Panc1 (cell line): ENCODE measurements around the gene CCDC180. TPM values are rescaled to one million over a fixed set of nuclear protein-coding genes. Genes with fewer than 3 reads are reported as not detected.

Experiments
- ATAC-seq: fragments of 200-7000 bp; cut with Tn5 transposase; 2 replicates; pipeline ENCODE4 v1.9.1; 2020; ENCODE audit warnings: mild to moderate bottlenecking, moderate library complexity
- BruUV-seq: library from RNA; stranded (reverse); fragments of 400-500 nt; replicated peaks from 2 replicates; lab custom pipeline; 2021; lab: Mats Ljungman, UMichigan
- CTCF ChIA-PET: fragments of 300-600 bp; sonication (Branson Sonifier 250); formaldehyde crosslinking; loops from one replicate; lab custom pipeline; 2022; ENCODE audit warnings: antibody characterized with exemption; lab: Charles Lee
- POLR2A ChIA-PET: fragments of 300-600 bp; sonication (Branson Sonifier 250); formaldehyde crosslinking; loops from one replicate; lab custom pipeline; 2022; ENCODE audit warnings: antibody characterized with exemption; lab: Charles Lee
- DNase-seq: peaks from one replicate; pipeline ENCODE4 v3.0.0-alpha.2; 2010; ENCODE audit warnings: low read depth, low spot score
- H3K27ac ChIP-seq: 2 replicates; pipeline ENCODE4 v1.5.1; 2011; ENCODE audit warnings: mild to moderate bottlenecking, low read length, inconsistent platforms
- H3K27me3 ChIP-seq: fragments of 200-500 bp; sonication (Bioruptor generic); 2 replicates; pipeline ENCODE4 v1.6.0; 2014; ENCODE audit warnings: low read length, inconsistent platforms; ENCODE audit not compliant: control insufficient read depth, insufficient read depth
- H3K36me3 ChIP-seq: fragments of 200-500 bp; sonication (Bioruptor generic); 2 replicates; pipeline ENCODE4 v1.5.1; 2014; ENCODE audit warnings: inconsistent platforms, mild to moderate bottlenecking, low read length, moderate library complexity; ENCODE audit not compliant: control insufficient read depth, insufficient read depth
- H3K4me1 ChIP-seq: 2 replicates; pipeline ENCODE4 v1.5.1; 2011; ENCODE audit warnings: inconsistent platforms, mild to moderate bottlenecking, low read length, moderate library complexity; ENCODE audit not compliant: control insufficient read depth, insufficient read depth
- H3K4me3 ChIP-seq, 2 experiments: 2 replicates each; pipeline ENCODE4 v1.5.1; 2011 to 2012; ENCODE audit warnings: low read depth in 2 of 2, low read length in 2 of 2, mild to moderate bottlenecking in 2 of 2, inconsistent platforms in 1 of 2, moderate library complexity in 1 of 2
- H3K9me3 ChIP-seq: fragments of 200-500 bp; sonication (Bioruptor generic); 2 replicates; pipeline ENCODE4 v1.5.1; 2014; ENCODE audit warnings: low read depth, mild to moderate bottlenecking, inconsistent platforms, low read length, moderate library complexity; ENCODE audit not compliant: control insufficient read depth, insufficient read depth
- POLR2AphosphoS5 ChIP-seq: IDR thresholded peaks from 2 replicates; pipeline ENCODE4 v1.6.1; 2012; ENCODE audit warnings: mild to moderate bottlenecking, low read depth, low read length, moderate library complexity
- SIN3A ChIP-seq: IDR thresholded peaks from 2 replicates; pipeline ENCODE4 v1.6.1; 2012; ENCODE audit warnings: low read depth, mild to moderate bottlenecking, low read length, moderate library complexity, borderline replicate concordance; ENCODE audit not compliant: insufficient read depth
- TCF7L2 ChIP-seq: IDR thresholded peaks from 2 replicates; pipeline ENCODE4 v1.6.1; 2011; ENCODE audit warnings: mild to moderate bottlenecking, low read depth, low read length, inconsistent platforms
- in situ Hi-C: cut with HindIII; loops from 2 replicates; pipeline ENCODE4 v1.10.0; 2016; ENCODE audit warnings: low sequenced_read_pairs, low pct_unique_long_range_greater_than_20kb
- intact Hi-C: fragments of 100-400 bp; cut with micrococcal nuclease; formaldehyde crosslinking; loops from one replicate; pipeline ENCODE4 v1.10.0; 2022; ENCODE audit not compliant: unreplicated experiment
- total RNA-seq: library from RNA; stranded (reverse); gene quantifications from one replicate; pipeline ENCODE4 v1.2.1, GENCODE V29; 2021; ENCODE audit not compliant: unreplicated experiment
- TF ChIP-seq, protein P1 (sequence below): fragments of 450-650 bp; IDR thresholded peaks from 2 replicates; pipeline ENCODE4 v1.5.1; 2017; ENCODE audit warnings: mild to moderate bottlenecking
- TF ChIP-seq, protein P2 (sequence below), 2 experiments: IDR thresholded peaks; 2 replicates each; pipeline ENCODE4 v1.6.1; 2011 to 2012; ENCODE audit warnings: low read depth in 2 of 2, control low read depth in 1 of 2, low read length in 1 of 2, mild to moderate bottlenecking in 1 of 2, moderate library complexity in 1 of 2; ENCODE audit not compliant: insufficient read depth in 1 of 2

CCDC180 gene
- total RNA-seq, 1 experiment from 2014 or later: 2.9 TPM

GRCh38 chr9:97307091-97307490, 368 bp upstream of the CCDC180 start:
- DNase-seq (no peak), ATAC-seq (no peak)
- ChIA-PET POLR2A (no interaction called here), CTCF (no interaction called here)
- H3K4me1 ChIP-seq: no peaks in the 10 kb centered on the region
- H3K4me3 ChIP-seq: no peak overlapping the region
- no peaks in the 10 kb centered on the region for H3K36me3 ChIP-seq
- TF ChIP-seq, protein P1, sequence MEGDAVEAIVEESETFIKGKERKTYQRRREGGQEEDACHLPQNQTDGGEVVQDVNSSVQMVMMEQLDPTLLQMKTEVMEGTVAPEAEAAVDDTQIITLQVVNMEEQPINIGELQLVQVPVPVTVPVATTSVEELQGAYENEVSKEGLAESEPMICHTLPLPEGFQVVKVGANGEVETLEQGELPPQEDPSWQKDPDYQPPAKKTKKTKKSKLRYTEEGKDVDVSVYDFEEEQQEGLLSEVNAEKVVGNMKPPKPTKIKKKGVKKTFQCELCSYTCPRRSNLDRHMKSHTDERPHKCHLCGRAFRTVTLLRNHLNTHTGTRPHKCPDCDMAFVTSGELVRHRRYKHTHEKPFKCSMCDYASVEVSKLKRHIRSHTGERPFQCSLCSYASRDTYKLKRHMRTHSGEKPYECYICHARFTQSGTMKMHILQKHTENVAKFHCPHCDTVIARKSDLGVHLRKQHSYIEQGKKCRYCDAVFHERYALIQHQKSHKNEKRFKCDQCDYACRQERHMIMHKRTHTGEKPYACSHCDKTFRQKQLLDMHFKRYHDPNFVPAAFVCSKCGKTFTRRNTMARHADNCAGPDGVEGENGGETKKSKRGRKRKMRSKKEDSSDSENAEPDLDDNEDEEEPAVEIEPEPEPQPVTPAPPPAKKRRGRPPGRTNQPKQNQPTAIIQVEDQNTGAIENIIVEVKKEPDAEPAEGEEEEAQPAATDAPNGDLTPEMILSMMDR: no peak
- TF ChIP-seq SIN3A (no peak), TCF7L2 (no peak)
- TF ChIP-seq, protein P2, sequence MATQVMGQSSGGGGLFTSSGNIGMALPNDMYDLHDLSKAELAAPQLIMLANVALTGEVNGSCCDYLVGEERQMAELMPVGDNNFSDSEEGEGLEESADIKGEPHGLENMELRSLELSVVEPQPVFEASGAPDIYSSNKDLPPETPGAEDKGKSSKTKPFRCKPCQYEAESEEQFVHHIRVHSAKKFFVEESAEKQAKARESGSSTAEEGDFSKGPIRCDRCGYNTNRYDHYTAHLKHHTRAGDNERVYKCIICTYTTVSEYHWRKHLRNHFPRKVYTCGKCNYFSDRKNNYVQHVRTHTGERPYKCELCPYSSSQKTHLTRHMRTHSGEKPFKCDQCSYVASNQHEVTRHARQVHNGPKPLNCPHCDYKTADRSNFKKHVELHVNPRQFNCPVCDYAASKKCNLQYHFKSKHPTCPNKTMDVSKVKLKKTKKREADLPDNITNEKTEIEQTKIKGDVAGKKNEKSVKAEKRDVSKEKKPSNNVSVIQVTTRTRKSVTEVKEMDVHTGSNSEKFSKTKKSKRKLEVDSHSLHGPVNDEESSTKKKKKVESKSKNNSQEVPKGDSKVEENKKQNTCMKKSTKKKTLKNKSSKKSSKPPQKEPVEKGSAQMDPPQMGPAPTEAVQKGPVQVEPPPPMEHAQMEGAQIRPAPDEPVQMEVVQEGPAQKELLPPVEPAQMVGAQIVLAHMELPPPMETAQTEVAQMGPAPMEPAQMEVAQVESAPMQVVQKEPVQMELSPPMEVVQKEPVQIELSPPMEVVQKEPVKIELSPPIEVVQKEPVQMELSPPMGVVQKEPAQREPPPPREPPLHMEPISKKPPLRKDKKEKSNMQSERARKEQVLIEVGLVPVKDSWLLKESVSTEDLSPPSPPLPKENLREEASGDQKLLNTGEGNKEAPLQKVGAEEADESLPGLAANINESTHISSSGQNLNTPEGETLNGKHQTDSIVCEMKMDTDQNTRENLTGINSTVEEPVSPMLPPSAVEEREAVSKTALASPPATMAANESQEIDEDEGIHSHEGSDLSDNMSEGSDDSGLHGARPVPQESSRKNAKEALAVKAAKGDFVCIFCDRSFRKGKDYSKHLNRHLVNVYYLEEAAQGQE (IDR thresholded peaks at IDR 0.05; ENCODE audit: insufficient read depth in 1 of 2, low read depth in 2 of 2, low read length in 1 of 2): no peak
- intact Hi-C loops: no loop called here
- H3K27ac ChIP-seq: no peak overlapping the region
- H3K27me3 ChIP-seq: no peaks in the 10 kb centered on the region
- in situ Hi-C loops: no loop called here
- H3K9me3 ChIP-seq: no peaks in the 10 kb centered on the region
- no TSS peak for BruUV-seq

DNA sequence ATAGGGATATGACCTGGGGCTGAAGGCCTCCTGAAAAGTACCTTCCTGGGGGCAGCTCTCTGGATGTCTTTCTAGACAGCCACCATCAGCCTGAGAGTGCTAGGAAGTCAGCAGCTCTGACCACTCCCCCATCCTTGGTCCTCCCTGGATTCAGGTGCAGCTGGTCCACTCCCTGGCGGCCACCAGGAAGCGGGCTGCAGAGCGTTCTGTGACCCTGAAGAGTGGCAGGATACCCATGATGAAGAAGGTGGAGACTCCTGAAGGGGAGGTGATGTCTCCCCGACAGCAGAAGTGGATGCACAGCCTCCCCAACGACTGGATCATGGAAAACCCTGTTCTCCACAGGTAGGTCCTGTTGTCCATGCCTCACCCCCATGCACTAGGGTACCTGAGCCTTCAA, 1.8 kb downstream of the CCDC180 start:
- in situ Hi-C loops (no loop called here), intact Hi-C loops (no loop called here)
- no peaks in the 10 kb centered on the region for H3K27me3 ChIP-seq
- ChIA-PET POLR2A (no interaction called here), CTCF (no interaction called here)
- H3K27ac ChIP-seq: no peak overlapping the region
- DNase-seq (no peak), ATAC-seq (no peak)
- no TSS peak for BruUV-seq
- TF ChIP-seq, protein P1: no peak
- TF ChIP-seq POLR2AphosphoS5 (no peak), SIN3A (no peak), TCF7L2 (no peak)
- TF ChIP-seq, protein P2 (IDR thresholded peaks at IDR 0.05; ENCODE audit: insufficient read depth in 1 of 2, low read depth in 2 of 2, low read length in 1 of 2): no peak
- H3K36me3 ChIP-seq: no peaks in the 10 kb centered on the region
- H3K4me3 ChIP-seq: no peak overlapping the region
- no peaks in the 10 kb centered on the region for H3K4me1 ChIP-seq
- H3K9me3 ChIP-seq: no peaks in the 10 kb centered on the region
